CD14-positive monocyte (primary cell): Measurements from ENCODE around the gene HBZ. TPM values are rescaled to one million over a fixed set of nuclear protein-coding genes. Genes with fewer than 3 reads are reported as not detected.
A peak's percentile ranks its signal among the peaks of the same experiment; 100 is the strongest.

ENCODE experiments used
- DNase-seq, 3 donors: peaks; one replicate each; pipeline ENCODE4 v3.0.0-alpha.2; 2011 to 2022
- H2AFZ ChIP-seq: 2 replicates; pipeline ENCODE4 v1.6.0; 2012; ENCODE audit warnings: mild to moderate bottlenecking, low read depth, low read length, inconsistent platforms; ENCODE audit not compliant: insufficient read depth, poor library complexity, severe bottlenecking
- H3K27ac ChIP-seq, 2 donors: 1 replicate in 1 of 2; 2 replicates in 1 of 2; pipeline ENCODE4 v1.5.1; 2012 to 2013; ENCODE audit warnings: low read length in 2 of 2, control low read depth in 1 of 2, inconsistent platforms in 1 of 2, low read depth in 1 of 2, mild to moderate bottlenecking in 1 of 2
- H3K27me3 ChIP-seq, 2 donors: one replicate each; pipeline versions ENCODE4 v1.6.0 to v1.6.1; 2011 to 2013; ENCODE audit warnings: low read length in 2 of 2; ENCODE audit not compliant: control insufficient read depth in 2 of 2, insufficient read depth in 2 of 2
- H3K36me3 ChIP-seq, 2 donors: replicated peaks in 1 of 2; 1 replicate in 1 of 2; 2 replicates in 1 of 2; pipeline versions ENCODE4 v1.5.1 to v1.6.1; 2012 to 2013; ENCODE audit warnings: low read length in 2 of 2, control low read depth in 1 of 2, inconsistent platforms in 1 of 2, mild to moderate bottlenecking in 1 of 2; ENCODE audit not compliant: insufficient read depth in 2 of 2, control insufficient read depth in 1 of 2
- H3K4me1 ChIP-seq, 2 donors: 1 replicate in 1 of 2; 2 replicates in 1 of 2; pipeline versions ENCODE4 v1.5.1 to v1.6.1; 2012 to 2013; ENCODE audit warnings: low read length in 2 of 2, control low read depth in 1 of 2, inconsistent platforms in 1 of 2, mild to moderate bottlenecking in 1 of 2, moderate library complexity in 1 of 2; ENCODE audit not compliant: insufficient read depth in 2 of 2, control insufficient read depth in 1 of 2
- H3K4me2 ChIP-seq: replicated peaks from 2 replicates; pipeline ENCODE3; 2012; ENCODE audit warnings: low read length, moderate library complexity, mild to moderate bottlenecking; ENCODE audit not compliant: poor library complexity, severe bottlenecking; ENCODE audit errors: extremely low read depth
- H3K4me3 ChIP-seq, 3 experiments: fragments of 200-600 bp in 1 of 3; sonication (generic) in 1 of 3; replicated peaks in 1 of 3; 1 replicate in 2 of 3; 2 replicates in 1 of 3; pipeline ENCODE4 v1.5.1; 2011 to 2013; ENCODE audit warnings: low read length in 3 of 3, mild to moderate bottlenecking in 3 of 3, control low read depth in 2 of 3, low read depth in 2 of 3, inconsistent platforms in 1 of 3, moderate library complexity in 1 of 3
- H3K79me2 ChIP-seq: 2 replicates; pipeline ENCODE4 v1.6.0; 2012; ENCODE audit warnings: mild to moderate bottlenecking, control low read depth, inconsistent platforms, low read length, moderate library complexity; ENCODE audit not compliant: insufficient read depth
- H3K9ac ChIP-seq: 2 replicates; pipeline ENCODE4 v1.6.0; 2017; ENCODE audit warnings: low read length, mild to moderate bottlenecking; ENCODE audit not compliant: insufficient read depth, poor library complexity, severe bottlenecking
- H3K9me3 ChIP-seq, 2 donors: replicated peaks in 1 of 2; 1 replicate in 1 of 2; 2 replicates in 1 of 2; pipeline versions ENCODE4 v1.5.1 to v1.6.1; 2012 to 2013; ENCODE audit warnings: low read length in 2 of 2, control low read depth in 1 of 2; ENCODE audit not compliant: control insufficient read depth in 1 of 2, insufficient read depth in 1 of 2
- H4K20me1 ChIP-seq: 2 replicates; pipeline ENCODE4 v1.6.0; 2012; ENCODE audit warnings: mild to moderate bottlenecking, low read length, control low read depth, moderate library complexity; ENCODE audit not compliant: insufficient read depth
- H3K27ac Mint-ChIP-seq, 7 donors: one replicate each; pipeline ENCODE4 v1.8.0; 2020; ENCODE audit warnings: mild to moderate bottlenecking in 7 of 7, mixed read lengths in 7 of 7, moderate library complexity in 6 of 7, inconsistent platforms in 2 of 7
- H3K27me3 Mint-ChIP-seq, 3 donors: one replicate each; pipeline ENCODE4 v1.8.0; 2021 to 2022; ENCODE audit warnings: low read depth in 3 of 3, mild to moderate bottlenecking in 3 of 3, mixed read lengths in 3 of 3, moderate library complexity in 3 of 3, inconsistent platforms in 1 of 3
- H3K36me3 Mint-ChIP-seq, 2 donors: one replicate each; pipeline ENCODE4 v1.8.0; 2020; ENCODE audit warnings: mixed read lengths in 2 of 2, inconsistent platforms in 1 of 2, mild to moderate bottlenecking in 1 of 2
- H3K4me1 Mint-ChIP-seq: one replicate; pipeline ENCODE4 v1.8.0; 2020; ENCODE audit warnings: mild to moderate bottlenecking, mixed read lengths
- H3K4me3 Mint-ChIP-seq, 2 donors: one replicate each; pipeline ENCODE4 v1.8.0; 2020; ENCODE audit warnings: mild to moderate bottlenecking in 2 of 2, mixed read lengths in 2 of 2, moderate library complexity in 1 of 2
- H3K9me3 Mint-ChIP-seq, 7 donors: one replicate each; pipeline ENCODE4 v1.8.0; 2020 to 2022; ENCODE audit warnings: mixed read lengths in 7 of 7, mild to moderate bottlenecking in 6 of 7, moderate library complexity in 6 of 7, inconsistent platforms in 2 of 7
- WGBS: methylation state at CpG from one replicate; pipeline ENCODE4 v1.1.5; 2013; ENCODE audit warnings: missing lambda C conversion rate; ENCODE audit not compliant: insufficient coverage; 5-methylcytosine and 5-hydroxymethylcytosine counted together
- intact Hi-C, 2 donors: fragments of 100-400 bp; cut with micrococcal nuclease; formaldehyde crosslinking; loops; one replicate each; pipeline versions ENCODE4 v1.15.0 to v1.15.1; 2023
- polyA plus RNA-seq, 3 donors: library from polyadenylated mRNA; depleted of rRNA in 1 of 3; unstranded in 2 of 3; stranded (reverse) in 1 of 3; fragments of 300-500 nt in 2 of 3; fragments of >200 nt in 1 of 3; fragmentation: Illumina TruSeq in 2 of 3; gene quantifications; 1 replicate in 2 of 3; 2 replicates in 1 of 3; pipeline ENCODE4 v1.2.3, GENCODE V29; 2012 to 2021
- TF ChIP-seq, protein P1 (sequence below): fragments of 200-600 bp; IDR thresholded peaks from one replicate; pipeline ENCODE4 v1.8.0; 2022; ENCODE audit warnings: antibody characterized with exemption, mild to moderate bottlenecking

The HBZ gene
- polyA plus RNA-seq, 3 donors: not detected

DNA sequence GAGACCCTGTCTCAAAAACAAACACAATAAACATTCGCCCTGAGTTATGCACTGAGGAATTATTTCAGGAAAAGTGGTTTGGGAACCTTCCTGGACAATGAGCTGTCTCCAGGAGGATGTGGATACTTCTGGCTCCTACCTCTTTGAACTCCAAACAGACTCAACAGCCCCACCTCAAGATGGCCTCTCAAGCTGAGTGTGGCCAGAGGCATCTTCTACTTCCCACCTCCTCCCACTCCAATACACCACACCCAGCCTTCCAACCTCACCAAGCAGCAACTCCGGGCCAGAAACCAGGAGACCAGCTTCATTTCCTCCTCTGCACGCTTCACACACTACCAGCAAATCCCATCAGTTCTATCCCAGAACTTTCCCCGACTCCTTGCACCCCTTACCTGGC, 39.4 kb downstream of the HBZ start:
- Histone ChIP-seq H3K9me3 (peaks cover 0 to 7% of the 10 kb centered on the region in 2 donors), H3K9ac (no peak overlapping the region), H3K4me3 (no peak overlapping the region), H3K79me2 (no peaks in the 10 kb centered on the region), H4K20me1 (peaks cover 12% of the 10 kb centered on the region), H3K36me3 (peaks cover 85 to 96% of the 10 kb centered on the region in 2 donors), H2AFZ (no peak overlapping the region), H3K4me2 (no peak overlapping the region), H3K27me3 (no peaks in the 10 kb centered on the region), H3K4me1 (no peaks in the 10 kb centered on the region), H3K27ac (no peak overlapping the region)
- Mint-ChIP-seq H3K27me3 (peaks cover 0 to 1% (median 0%) of the 10 kb centered on the region in 3 donors), H3K36me3 (peaks cover 82 to 96% of the 10 kb centered on the region in 2 donors), H3K4me3 (no peak overlapping the region), H3K27ac (peak overlapping the region in 5 of 7 donors; percentile 7 to 78 (median 42)), H3K9me3 (peaks cover 0 to 6% (median 0%) of the 10 kb centered on the region in 7 donors), H3K4me1 (no peaks in the 10 kb centered on the region)
- WGBS: 97% methylated on average over 3 of the region's 4 CpGs
- DNase-seq: no peak
- TF ChIP-seq, protein P1, sequence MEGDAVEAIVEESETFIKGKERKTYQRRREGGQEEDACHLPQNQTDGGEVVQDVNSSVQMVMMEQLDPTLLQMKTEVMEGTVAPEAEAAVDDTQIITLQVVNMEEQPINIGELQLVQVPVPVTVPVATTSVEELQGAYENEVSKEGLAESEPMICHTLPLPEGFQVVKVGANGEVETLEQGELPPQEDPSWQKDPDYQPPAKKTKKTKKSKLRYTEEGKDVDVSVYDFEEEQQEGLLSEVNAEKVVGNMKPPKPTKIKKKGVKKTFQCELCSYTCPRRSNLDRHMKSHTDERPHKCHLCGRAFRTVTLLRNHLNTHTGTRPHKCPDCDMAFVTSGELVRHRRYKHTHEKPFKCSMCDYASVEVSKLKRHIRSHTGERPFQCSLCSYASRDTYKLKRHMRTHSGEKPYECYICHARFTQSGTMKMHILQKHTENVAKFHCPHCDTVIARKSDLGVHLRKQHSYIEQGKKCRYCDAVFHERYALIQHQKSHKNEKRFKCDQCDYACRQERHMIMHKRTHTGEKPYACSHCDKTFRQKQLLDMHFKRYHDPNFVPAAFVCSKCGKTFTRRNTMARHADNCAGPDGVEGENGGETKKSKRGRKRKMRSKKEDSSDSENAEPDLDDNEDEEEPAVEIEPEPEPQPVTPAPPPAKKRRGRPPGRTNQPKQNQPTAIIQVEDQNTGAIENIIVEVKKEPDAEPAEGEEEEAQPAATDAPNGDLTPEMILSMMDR: no peak
- intact Hi-C loops: no loop called here

- no peaks in the 10 kb centered on the region for H3K4me1 Mint-ChIP-seq
- H3K27ac Mint-ChIP-seq: no peak overlapping the region
- H3K9ac ChIP-seq: no peak overlapping the region
- peaks cover 0 to under 1% of the 10 kb centered on the region in 2 donors for H3K9me3 ChIP-seq
- 95% methylated on average over 9 of the region's 11 CpGs for WGBS
- H3K9me3 Mint-ChIP-seq: peaks cover 0 to 4% (median 0%) of the 10 kb centered on the region in 7 donors
- no peak overlapping the region for H3K27ac ChIP-seq
- intact Hi-C loops: no loop called here
- H3K4me2 ChIP-seq: no peak overlapping the region
- H3K27me3 Mint-ChIP-seq: peaks cover 0 to 1% (median 0%) of the 10 kb centered on the region in 3 donors
- no peak for DNase-seq
- H2AFZ ChIP-seq: no peak overlapping the region
- TF ChIP-seq, protein P1: no peak
- H3K36me3 Mint-ChIP-seq: peaks cover 83 to 98% of the 10 kb centered on the region in 2 donors
- H3K4me3 ChIP-seq: no peak overlapping the region
- H3K4me1 ChIP-seq: no peaks in the 10 kb centered on the region
- no peak overlapping the region for H3K4me3 Mint-ChIP-seq
- H3K27me3 ChIP-seq: no peaks in the 10 kb centered on the region
- peaks cover 12% of the 10 kb centered on the region for H4K20me1 ChIP-seq
- peaks cover 87 to 99% of the 10 kb centered on the region in 2 donors for H3K36me3 ChIP-seq
- H3K79me2 ChIP-seq: no peaks in the 10 kb centered on the region
Observed at GRCh38 chr16:192686-193085, 40.2 kb downstream of the HBZ start.
